LNCAP (cell line): ENCODE measurements around the gene CHFR.

Experiments
- TF ChIP-seq, protein P1 (sequence below): fragments of 450-650 bp; IDR thresholded peaks from 2 replicates; pipeline ENCODE4 v1.5.1; 2017; ENCODE audit warnings: mild to moderate bottlenecking

Gene CHFR

DNA sequence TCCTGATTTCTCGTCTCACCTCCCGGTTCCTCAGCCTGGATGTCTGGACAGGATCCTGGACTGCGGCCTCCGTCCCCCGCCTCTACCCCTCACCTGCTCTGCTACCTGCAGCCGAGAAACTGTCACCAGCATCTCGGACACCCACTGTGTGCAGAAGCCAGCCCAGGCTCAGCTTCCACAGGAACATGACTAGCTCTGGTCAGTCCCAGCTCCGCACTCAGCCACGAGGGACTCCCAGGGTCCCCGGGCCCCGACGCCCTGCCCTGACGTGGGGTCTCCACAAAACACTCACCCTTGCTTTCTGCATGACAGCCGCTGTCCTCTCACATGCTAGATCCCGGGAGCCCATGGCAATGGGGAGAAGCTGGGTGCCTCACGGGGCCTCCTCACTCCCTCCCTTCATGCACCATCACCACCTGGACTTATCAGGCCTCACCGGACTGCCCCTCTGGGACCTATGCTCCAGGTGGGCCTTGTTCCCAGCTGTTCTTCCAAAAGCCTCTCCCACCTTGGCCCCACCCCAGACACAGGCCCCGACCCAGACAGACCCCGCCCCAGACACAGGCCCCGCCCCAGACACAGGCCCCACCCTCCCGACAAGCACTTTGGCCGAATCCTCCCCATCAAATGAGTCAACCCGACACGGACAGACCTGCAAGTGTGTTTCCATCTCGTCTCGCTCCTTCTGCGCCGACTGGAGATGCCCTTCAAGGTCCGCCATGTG, 98.9 kb downstream of the CHFR start:
- TF ChIP-seq, protein P1, sequence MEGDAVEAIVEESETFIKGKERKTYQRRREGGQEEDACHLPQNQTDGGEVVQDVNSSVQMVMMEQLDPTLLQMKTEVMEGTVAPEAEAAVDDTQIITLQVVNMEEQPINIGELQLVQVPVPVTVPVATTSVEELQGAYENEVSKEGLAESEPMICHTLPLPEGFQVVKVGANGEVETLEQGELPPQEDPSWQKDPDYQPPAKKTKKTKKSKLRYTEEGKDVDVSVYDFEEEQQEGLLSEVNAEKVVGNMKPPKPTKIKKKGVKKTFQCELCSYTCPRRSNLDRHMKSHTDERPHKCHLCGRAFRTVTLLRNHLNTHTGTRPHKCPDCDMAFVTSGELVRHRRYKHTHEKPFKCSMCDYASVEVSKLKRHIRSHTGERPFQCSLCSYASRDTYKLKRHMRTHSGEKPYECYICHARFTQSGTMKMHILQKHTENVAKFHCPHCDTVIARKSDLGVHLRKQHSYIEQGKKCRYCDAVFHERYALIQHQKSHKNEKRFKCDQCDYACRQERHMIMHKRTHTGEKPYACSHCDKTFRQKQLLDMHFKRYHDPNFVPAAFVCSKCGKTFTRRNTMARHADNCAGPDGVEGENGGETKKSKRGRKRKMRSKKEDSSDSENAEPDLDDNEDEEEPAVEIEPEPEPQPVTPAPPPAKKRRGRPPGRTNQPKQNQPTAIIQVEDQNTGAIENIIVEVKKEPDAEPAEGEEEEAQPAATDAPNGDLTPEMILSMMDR, result no peak

DNA sequence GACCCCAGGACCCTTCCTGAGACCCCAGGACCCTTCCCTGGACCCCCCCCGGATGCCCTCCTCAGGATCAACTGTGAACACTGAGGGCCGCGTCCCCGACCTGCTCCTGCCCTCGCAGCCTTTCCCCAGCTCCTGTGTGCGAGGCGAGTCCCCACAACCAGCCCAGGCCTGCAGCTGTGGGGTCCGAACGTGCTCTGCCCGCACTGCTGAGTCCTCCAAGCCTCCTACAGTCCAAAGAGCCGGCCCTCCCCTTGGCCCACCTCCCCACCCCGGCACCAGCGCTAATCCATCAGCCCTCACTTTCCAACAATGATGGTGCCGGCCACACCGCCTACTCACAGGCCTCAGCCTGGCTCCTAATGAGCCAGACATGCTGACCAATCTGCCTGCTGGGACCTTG, 99.5 kb downstream of the CHFR start:
- TF ChIP-seq, protein P1, result no peak

DNA sequence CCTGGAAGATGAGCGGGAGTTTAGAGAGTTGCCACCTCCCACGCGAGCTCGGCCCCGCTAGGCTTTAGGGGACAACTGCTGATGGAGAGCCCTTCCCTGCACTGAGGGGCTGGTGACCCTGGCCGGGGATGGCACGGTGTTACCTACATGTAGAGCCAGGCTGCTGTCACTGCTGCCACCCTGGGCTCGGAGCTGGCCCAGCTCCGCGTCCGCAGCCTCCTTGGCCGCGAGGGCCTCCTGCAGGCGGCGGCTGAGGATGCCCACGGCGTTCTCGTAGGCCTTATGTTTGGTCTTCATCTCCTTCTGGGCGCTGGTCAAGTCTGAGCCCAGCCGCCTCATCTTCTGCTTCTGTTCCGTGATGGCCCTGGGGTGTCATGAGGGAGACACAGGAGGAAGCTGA, 101.2 kb downstream of the CHFR start:
- TF ChIP-seq, protein P1, result no peak

DNA sequence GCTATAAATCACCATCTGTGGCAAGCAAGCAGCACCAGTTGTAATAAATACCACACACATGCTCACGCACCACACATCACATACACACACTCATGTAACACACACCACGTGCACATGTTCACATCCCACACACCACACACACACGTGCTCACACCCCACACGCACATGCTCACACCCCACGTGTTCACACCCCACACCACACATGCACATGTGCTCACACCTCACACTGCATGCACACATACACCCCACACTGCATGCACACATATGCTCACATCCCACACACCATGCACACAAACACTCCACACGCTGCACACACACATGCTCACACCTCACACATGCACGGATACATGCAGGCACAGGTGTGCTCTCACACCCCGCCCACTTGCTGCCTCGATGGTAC, 102.8 kb downstream of the CHFR start:
- TF ChIP-seq, protein P1, result no peak

DNA sequence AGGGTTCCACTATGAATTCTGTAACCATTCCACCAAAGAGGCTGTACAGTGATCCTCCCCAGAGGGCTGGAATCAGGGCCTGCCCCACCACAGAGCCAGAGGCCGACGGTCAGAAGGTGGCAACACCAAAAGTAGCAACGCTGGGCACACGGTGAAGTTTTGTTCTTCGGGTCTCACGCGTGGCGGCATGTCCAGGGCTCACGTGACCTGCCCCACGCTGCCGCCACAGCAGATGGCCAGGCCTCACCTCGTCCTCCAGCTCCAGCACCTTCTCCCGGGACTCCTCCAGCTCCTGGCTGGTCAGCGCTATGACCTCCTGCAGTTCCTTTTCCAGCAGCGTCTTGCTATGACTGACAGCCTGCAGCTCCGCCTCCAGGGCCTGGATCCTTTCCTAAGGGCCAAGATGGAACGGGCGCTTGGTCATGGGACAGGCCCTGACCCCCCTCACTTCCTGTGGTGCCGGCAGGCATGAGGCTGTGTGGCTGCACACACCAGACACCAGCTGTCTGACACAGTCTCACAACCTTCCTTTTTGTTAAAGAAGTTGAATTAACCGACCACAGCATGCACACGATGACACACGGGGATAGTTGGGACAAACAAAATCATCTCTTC, 103.4 kb downstream of the CHFR start:
- TF ChIP-seq, protein P1, result no peak
